K562 treated with DMSO at 1 percent for 4 hours (cell line): Measurements from ENCODE around the gene CGB8. TPM values are rescaled to one million over a fixed set of nuclear protein-coding genes. Genes with fewer than 3 reads are reported as not detected.

Experiments used
- total RNA-seq: library from RNA; unstranded; fragments of 300-600 nt; gene quantifications from 2 replicates; pipeline ENCODE4 v1.2.3, GENCODE V29; 2022; ENCODE audit not compliant: insufficient read depth

Gene CGB8
- not detected in 2 replicates for total RNA-seq

DNA sequence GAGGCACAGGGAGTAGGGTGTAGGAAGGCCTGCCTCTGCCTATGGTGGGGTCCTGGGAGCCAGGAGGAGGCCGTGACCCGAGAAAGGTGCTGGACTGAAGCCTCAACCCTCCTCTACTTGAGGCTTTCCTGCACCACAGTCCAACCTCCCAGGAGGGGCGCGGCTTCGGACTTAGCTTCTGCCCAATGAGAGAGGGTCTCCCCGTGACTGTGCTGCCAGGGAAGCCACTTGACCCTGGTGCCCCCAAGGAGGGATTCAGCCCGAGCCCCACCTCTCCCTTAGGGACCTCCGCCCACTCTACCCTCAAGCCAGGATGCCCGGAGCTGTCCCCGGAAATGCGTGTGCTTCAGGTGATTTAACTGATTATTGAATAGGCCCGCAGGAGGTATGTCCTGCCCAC, at the start of gene CGB8:
TSS of gene CGB8 (minus strand) at position 101 of the 400 bp plus-strand sequence. CDS start 372 bp downstream, outside the sequence.

DNA sequence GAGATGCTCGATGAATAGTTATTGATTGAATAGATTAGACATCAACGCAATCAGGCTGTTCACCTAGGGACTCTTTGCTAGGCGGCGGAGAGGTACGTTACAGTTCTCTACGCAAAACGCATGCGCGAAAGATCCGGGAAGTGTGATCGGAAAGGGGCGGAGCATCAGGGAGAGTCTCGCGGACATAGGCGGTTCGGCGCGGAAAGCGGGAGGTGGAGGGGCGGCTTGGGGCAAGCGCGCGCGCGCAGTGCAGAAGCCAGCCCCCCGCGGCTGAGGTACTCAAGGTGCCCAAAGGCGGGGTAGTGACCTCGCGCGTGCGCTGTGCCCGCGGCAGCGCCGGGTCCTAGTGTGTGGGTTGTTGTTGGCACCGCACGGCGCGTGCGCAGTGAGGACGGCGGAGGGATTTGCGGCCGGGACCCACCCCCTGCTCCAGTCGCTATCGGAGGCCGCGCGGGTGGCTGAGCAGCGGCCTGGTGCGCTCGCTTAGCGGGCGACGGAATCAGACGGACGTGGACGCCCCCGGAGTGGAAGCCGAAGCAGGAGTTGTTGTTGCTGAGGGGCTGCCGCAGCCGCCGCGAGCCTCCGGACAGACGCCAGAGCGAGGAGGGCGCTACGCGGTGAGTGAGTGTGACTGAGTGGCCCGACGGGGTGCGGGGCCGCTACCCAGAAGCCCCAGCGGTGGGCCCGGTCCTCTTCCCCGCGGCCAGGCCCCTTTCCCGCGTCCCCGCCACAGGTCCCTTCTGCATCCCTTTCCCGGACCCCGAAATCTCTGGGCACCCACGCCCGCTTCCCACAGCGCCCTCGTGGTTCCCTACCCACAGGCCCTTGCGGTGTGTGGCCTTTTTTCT, 36.3 kb upstream of the CGB8 start, which contains the start of gene SNRNP70:
TSS of gene SNRNP70 (plus strand) at position 432 of the 848 bp plus-strand sequence. CDS start 964 bp downstream, outside the sequence.

DNA sequence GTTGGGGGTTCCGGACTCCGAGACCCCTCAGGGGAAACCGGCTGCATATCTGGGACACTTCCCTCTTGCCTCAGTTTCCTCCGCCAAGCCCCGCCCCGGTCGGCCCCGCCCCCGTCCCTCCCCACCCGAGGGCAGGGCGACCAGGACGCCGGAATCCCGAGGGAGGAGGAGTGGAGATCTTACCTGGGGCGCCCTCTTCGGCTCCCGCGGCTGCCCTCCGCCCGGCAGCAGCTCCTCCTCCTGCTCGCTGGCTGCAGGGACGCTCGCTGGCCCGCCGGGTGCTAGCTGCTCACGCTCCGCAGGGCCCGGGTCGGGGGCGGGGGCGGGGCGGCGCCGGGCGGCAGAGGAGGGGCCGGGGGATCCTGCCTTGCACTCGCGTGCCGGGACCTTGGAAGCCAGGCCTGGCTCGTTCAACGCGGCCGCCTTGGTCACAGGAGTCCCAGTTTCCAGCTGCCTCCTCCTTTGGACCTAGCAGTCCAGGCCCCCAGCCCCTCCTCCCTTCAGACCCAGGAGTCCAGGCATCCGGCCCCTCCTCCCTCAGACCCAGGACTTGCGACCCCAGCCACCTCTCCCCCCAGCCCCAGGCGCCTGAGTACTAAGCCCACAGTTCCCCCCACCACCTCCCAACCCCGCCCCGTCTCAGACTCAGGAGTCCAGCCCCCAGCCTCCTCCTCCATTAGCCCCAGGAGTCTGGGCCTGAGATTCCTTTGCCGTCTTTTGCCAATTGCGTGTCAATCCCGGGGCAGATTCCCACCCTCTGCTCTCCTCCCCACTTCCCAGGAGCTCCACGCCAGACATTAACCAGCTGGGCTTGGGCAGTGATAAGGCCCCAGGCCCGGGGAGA, 16.1 kb upstream of the CGB8 start, which contains the start of gene NTF4:
TSS of gene NTF4 (minus strand) at position 51 of the 844 bp plus-strand sequence. CDS start 2,821 bp downstream, outside the sequence.

DNA sequence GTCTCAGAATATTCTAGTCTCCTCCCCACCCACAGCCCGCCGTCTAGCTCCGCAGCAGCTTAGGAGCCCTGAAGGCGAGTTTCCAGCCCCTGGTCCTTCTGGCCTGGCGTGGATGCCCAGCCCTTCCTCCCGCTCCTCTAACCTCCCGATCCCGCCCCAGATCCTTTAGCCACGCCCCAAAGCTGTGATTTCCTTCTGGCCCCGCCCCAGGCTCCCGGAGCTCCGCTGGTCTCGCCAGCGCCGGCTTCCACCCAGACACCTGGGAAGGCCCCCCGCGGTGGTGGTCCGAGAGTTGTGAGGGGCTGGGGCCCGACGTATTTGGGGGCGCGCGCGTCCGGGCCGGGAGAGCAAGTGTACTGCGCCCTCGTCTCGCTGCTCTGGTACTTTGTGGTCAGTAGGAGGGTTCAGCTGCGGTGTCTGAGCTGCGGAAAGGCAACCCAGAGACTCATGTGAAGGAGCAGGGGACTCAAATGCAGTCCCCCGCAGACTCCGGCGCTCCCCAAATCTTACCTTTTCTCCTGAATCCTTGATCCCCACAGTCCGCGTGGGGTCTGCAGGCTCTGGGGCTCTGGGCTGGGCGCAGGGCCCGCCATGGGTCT, 8.8 kb upstream of the CGB8 start, which contains the start of gene CGB7:
TSS of gene CGB7 (minus strand) at position 114 of the 599 bp plus-strand sequence. CDS start 2,374 bp downstream, outside the sequence.

DNA sequence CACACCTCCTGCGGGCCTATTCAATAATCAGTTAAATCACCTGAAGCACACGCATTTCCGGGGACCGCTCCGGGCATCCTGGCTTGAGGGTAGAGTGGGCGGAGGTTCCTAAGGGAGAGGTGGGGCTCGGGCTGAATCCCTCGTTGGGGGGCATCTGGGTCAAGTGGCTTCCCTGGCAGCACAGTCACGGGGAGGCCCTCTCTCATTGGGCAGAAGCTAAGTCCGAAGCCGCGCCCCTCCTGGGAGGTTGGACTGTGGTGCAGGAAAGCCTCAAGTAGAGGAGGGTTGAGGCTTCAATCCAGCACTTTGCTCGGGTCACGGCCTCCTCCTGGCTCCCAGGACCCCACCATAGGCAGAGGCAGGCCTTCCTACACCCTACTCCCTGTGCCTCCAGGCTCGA, 5.4 kb downstream of the CGB8 start, which contains the start of gene CGB5:
TSS of gene CGB5 (plus strand) at position 301 of the 400 bp plus-strand sequence. CDS start 362 bp downstream, outside the sequence.

DNA sequence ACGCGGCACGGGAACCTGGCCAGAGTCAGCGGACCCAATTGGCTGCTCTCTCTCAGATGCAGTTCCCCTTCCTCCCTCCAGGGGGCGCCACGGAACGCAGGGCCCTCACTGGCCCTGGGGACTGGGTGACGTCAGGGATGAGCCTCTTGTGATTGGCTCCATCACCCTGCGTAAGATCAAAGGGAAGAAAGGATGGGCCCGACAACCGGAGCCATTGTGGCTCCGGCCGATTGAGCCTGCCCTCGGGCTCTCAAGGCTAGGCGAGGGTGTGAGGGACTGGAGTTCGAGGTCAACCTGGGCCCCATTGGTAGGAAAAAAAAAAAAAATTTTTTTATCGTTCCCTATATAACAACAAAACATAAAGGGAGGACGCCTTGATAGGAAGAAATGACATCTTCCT, 12.1 kb downstream of the CGB8 start, which contains the start of gene CGB1:
TSS of gene CGB1 (minus strand) at position 81 of the 400 bp plus-strand sequence. CDS start 184 bp downstream, outside the sequence.

DNA sequence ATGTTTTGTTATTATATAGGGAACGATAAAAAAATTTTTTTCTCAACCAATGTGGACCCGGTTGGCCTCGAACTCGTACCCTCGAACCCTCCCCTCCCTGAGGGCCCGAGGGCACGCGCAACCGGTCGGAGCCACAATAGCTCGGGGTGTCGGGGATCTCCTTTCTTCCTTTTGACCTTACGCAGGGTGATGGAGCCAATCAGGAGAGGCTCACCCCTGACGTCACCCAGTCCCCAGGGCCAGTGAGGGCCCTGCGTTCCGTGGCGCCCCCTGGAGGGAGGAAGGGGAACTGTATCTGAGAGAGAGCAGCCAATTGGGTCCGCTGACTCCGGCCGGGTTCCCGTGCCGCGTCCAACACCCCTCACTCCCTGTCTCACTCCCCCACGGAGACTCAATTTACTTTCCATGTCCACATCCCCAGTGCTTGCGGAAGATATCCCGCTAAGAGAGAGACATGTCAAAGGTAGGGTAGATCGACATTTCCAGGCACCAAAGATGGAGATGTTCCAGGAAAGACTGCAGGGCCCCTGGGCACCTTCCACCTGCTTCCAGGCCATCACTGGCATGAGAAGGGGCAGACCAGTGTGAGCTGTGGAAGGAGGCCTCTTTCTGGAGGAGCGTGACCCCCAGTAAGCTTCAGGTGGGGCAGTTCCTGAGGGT, 17.1 kb downstream of the CGB8 start, which contains the start of gene CGB2:
TSS of gene CGB2 (plus strand) at position 249 of the 660 bp plus-strand sequence. CDS start at position 455, 206 bp downstream.

DNA sequence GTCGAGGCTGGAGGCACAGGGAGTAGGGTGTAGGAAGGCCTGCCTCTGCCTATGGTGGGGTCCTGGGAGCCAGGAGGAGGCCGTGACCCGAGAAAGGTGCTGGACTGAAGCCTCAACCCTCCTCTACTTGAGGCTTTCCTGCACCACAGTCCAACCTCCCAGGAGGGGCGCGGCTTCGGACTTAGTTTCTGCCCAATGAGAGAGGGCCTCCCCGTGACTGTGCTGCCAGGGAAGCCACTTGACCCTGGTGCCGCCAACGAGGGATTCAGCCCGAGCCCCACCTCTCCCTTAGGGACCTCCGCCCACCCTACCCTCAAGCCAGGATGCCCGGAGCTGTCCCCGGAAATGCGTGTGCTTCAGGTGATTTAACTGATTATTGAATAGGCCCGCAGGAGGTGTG, 24.7 kb downstream of the CGB8 start, which contains the start of gene CGB3:
TSS of gene CGB3 (minus strand) at position 101 of the 400 bp plus-strand sequence. CDS start 362 bp downstream, outside the sequence.

DNA sequence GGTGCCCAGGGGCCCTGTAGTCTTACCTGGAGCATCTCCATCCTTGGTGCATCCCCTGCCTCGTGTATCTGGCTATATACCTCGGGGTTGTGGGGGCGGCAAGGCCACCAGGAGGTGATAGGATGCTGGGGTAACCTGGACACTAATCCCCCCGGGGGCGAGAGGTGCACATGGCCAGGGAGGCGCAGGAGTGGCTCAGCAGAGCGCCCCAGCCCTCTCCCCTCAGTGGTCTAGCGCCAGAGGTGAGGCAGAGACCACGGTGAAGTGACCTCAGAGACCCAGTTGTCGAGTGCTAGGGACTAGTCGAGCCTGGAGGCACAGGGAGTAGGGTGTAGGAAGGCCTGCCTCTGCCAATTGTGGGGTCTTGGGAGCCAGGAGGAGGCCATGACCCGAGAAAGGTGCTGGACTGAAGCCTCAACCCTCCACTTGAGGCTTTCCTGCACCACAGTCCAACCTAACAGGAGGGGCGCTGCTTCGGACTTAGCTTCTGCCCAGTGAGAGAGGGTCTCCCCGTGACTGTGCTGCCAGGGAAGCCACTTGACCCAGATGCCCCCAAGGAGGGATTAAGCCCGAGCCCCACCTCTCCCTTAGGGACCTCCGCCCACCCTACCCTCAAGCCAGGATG, 31.8 kb downstream of the CGB8 start, which contains the start of gene LHB:
TSS of gene LHB (minus strand) at position 51 of the 625 bp plus-strand sequence. CDS start at position 41, 10 bp downstream.

Other genes with a start within 250 kb of the CGB8 start
- 68.9 and 69.1 TPM in 2 replicates for gene BCAT2, start 238.1 kb downstream of the CGB8 start, total RNA-seq
- gene HSD17B14, start 212.6 kb downstream of the CGB8 start, total RNA-seq = not detected in 2 replicates
- 17.1 and 25.9 TPM in 2 replicates for gene PLEKHA4, start 180.5 kb downstream of the CGB8 start, total RNA-seq
- gene PPP1R15A, start 176.7 kb downstream of the CGB8 start, total RNA-seq = 85.0 and 106 TPM in 2 replicates
- not detected in 2 replicates for gene TULP2, start 150.4 kb downstream of the CGB8 start, total RNA-seq
- gene NUCB1, start 148.8 kb downstream of the CGB8 start, total RNA-seq = 279 and 316 TPM in 2 replicates
- gene DHDH, start 115.4 kb downstream of the CGB8 start, total RNA-seq = 2.6 and 6.7 TPM in 2 replicates
- 90.6 and 152 TPM in 2 replicates for gene BAX, start 94.2 kb downstream of the CGB8 start, total RNA-seq
- gene FTL, start 83.8 kb downstream of the CGB8 start, total RNA-seq = 5,415 and 5,880 TPM in 2 replicates
- 18.0 and 22.2 TPM in 2 replicates for gene GYS1, start 55.8 kb downstream of the CGB8 start, total RNA-seq
- gene RUVBL2, start 55.2 kb downstream of the CGB8 start, total RNA-seq = 219 and 288 TPM in 2 replicates
- not detected in 2 replicates for gene LHB, start 32.0 kb downstream of the CGB8 start, total RNA-seq
- gene CGB3, start 24.8 kb downstream of the CGB8 start, total RNA-seq = not detected in 2 replicates
- not detected in 2 replicates for gene CGB2, start 17.2 kb downstream of the CGB8 start, total RNA-seq
- gene CGB1, start 12.2 kb downstream of the CGB8 start, total RNA-seq = not detected in 2 replicates
- gene CGB5, start 5.3 kb downstream of the CGB8 start, total RNA-seq = not detected in 2 replicates
- gene CGB7, start 8.6 kb upstream of the CGB8 start, total RNA-seq = not detected in 2 replicates
- not detected in 2 replicates for gene NTF4, start 15.7 kb upstream of the CGB8 start, total RNA-seq
- not detected in 2 replicates for gene KCNA7, start 23.6 kb upstream of the CGB8 start, total RNA-seq
- gene SNRNP70, start 36.3 kb upstream of the CGB8 start, total RNA-seq = 143 and 183 TPM in 2 replicates
- 8.9 and 15.5 TPM in 2 replicates for gene LIN7B, start 65.3 kb upstream of the CGB8 start, total RNA-seq
- gene C19orf73, start 70.0 kb upstream of the CGB8 start, total RNA-seq = not detected in 2 replicates
- gene PPFIA3, start 70.4 kb upstream of the CGB8 start, total RNA-seq = 17.3 and 23.0 TPM in 2 replicates
- 5.1 and 5.8 TPM in 2 replicates for gene HRC, start 106.3 kb upstream of the CGB8 start, total RNA-seq
- gene TRPM4, start 108.7 kb upstream of the CGB8 start, total RNA-seq = 12.7 and 14.0 TPM in 2 replicates